HG02970 (cell line): ENCODE results near the gene DNAH6.
A peak's percentile ranks its signal among the peaks of the same experiment; 100 is the strongest.
"Not testable (repeated sequence)": the region's sequence is repeated elsewhere in the genome, so short reads cannot be mapped to it uniquely, and the experiment has no call there.

ENCODE experiments used
- ATAC-seq: cut with Tn5 transposase; IDR thresholded peaks from one replicate; pipeline ENCODE4 v1.9.1; 2021; ENCODE audit warnings: mild to moderate bottlenecking, moderate library complexity, moderate number of reproducible peaks; ENCODE audit not compliant: unreplicated experiment, low FRiP score

The DNAH6 gene

DNA sequence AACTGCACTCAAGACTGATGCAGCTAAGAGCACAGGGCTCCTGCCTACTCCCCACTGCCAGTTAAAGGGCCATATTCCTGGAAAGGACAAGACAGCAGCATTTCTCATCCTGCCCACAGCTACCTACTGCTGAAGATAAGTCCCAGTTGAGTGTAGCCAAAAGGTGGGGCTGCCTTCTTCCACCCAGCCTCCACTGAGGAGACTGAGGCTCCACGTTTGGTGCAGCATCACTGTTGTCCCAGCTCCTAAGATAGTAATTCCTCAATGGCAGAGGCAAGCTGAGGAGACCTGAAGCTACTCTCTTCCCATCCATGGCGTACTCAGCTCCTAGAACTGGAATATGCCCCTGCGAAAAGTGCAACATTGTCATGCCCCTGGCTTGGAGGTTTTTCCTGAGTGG, 214.9 kb downstream of the DNAH6 start:
- no peak for ATAC-seq

DNA sequence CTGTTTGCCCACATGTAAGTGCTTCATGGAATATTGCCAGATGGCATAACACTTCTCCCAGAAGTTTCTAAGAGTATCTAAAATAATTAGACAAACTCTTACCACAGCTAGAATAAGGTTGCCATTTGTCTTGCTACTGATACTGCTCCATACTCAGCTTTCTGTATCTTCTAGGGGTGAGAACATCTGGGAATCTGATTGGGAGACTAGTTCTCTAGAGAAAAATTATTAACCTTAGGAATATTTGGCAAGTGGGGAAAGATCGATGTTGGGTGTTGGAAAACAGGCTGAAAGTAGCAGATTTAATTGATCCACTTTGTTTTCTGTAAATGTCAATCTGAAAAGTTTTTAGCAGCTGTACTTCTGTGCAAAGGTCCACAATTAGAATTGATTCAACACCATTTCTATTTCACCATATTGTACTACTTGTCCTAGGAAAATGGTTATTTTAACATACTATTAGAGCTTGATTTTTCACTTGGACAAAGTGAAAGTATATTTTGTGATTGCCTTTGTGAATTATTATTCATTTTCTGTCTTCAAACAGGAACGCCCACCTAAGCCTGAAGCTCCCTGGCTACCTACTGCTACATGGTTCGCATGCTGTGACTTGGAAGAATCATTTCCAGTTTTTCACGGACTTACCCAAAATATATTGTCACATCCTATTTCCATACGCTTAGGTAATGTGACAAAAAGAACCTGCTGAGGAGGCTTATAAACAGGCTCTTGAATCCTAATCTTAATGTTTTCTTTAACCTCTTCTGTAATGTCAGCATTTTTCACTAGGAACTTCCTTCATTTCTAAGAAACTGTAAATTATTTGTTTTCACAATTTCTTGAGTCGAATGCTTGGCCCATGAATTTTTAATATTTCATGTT, 216.8 kb downstream of the DNAH6 start:
- no peak for ATAC-seq

DNA sequence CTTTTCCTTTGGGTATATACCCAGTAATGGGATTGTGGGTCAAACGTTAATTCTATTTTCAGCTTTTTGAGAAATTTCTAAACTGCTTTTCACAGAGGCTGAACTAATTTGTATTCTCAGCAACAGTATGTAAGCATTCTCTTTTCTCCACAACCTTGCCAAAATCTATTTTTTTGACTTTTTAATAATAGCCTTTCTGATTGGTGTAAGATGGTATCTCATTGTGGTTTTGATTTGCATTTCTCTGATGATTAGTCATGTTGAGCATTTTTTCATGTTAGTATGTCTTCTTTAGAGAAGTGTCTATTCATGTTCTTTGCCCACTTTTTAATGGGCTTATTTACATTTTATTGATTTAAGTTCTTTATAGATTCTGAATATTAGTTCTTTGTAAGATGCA, 219.1 kb downstream of the DNAH6 start:
- no peak for ATAC-seq

DNA sequence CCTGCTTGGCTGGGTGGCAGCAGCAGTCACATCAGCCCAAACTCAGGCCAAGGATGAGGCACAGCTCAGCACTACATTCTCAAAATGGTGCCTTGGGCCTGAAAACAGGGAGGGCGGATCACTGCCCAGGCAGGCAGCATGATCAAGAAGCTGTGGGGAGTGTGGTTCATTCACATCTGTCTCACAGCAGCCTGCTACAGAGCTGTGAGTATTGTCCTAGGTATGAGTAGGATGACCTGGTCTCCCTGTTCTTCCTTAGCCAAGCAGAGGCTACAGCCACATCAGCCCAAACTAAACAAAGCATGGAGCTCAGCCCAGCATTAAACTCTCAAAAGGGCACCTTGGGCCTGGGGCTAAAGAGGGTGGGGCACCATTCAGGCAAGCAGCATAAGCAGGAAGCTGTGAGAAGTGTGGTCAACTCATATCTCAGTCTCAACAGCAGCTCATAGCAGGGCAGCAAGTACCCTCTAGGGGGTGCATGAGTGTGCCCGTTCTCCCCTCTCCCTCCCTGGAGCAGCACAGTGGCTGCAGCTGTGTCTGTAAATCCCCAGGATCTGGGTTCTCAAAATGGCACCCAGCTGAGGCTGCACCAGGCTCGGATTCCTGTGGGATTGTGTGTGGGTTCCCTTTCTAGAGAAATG, 225.0 kb downstream of the DNAH6 start:
- peak; percentile 94 for ATAC-seq

DNA sequence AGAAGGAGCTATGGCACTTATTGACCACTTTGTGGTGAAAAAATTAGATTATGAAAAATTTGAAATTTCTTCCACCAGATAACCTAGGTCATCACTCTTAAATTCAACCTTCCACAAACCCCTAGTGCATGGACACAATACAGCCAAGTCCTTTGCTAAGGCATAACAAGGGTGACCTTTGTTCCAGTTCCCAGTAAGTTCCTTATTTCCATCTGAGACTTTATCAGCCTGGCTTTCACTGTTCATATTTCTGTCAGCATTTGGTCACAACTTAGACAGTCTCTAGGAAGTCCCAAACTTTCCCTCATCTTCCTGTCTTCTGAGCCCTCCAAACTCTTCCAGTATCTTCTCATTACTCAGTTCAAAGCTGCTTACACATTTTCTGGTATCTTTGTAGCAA, 232.0 kb downstream of the DNAH6 start:
- ATAC-seq, result no peak

DNA sequence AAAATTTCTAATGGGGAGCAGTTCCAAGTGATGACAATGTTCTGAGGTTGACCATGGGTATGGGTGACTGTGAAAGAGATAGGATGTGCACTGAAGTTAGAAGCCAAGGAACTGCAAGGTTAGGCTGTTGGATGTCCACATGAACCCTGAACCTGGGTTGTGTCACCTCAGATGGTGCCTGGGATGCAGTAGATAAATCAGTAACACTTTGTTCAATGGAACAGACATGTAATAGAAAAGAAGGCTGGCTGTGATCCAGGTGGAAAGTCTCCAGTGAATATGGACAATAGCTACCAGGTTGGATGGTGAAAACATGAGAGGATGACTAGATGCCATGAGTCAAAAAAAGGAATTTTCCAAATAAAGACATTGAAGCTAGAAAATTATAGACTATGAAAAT, 233.1 kb downstream of the DNAH6 start:
- no peak for ATAC-seq

DNA sequence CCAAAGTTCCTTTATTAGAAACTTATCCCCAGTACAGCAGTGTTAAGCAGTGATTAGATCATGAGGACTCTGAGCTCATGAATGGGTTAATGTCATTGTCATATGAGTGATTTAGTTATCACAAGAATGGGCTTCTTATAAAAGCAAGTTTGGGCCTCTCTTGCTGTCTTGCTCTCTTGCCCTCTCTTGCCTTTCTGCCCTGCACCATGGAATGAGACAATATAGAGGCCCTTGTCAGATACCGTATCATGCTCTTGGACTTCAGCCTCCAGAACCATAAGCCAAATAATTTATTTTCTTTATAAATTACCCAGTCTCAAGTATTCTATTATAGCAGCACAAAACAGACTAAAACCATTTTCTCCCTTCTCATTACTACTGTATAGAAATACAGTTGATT, 238.8 kb downstream of the DNAH6 start:
- no peak for ATAC-seq

DNA sequence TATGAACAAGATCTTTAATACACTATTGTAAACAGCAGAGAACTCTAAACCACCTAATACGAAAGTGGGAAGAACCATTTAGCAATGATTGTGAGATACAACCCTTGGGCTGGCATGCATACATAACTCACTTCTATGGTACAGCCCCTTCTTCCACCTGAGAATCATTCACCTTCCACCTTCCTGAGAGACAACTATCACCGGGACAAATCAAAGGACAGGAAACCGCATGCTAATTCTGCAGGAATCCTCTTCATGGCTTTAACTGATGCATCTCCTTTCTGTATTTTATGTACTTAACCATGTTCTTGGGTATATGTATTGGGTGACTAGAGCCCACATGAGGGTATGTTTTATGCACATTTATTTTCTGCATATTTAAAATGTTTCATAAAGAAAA, 241.3 kb downstream of the DNAH6 start:
- ATAC-seq, result no peak

DNA sequence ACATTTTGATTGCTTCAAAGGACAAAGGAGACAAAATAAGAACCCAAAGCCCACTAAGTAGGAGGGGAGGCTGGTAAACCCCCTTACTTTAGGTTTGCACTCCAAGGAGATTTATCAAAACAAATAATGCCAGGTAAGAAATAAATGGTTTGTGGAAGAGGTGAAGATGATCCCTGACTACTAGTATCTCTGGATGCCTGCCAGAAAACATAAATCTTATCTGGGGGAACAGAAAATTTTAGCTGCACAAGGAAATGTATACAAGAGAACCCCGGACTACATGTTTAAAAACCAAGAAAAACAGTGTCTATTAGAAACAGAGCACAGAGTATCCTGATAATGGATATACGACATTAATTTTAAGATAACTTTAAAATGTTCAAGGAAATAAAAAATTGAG, 250.5 kb downstream of the DNAH6 start:
- ATAC-seq, result no peak

DNA sequence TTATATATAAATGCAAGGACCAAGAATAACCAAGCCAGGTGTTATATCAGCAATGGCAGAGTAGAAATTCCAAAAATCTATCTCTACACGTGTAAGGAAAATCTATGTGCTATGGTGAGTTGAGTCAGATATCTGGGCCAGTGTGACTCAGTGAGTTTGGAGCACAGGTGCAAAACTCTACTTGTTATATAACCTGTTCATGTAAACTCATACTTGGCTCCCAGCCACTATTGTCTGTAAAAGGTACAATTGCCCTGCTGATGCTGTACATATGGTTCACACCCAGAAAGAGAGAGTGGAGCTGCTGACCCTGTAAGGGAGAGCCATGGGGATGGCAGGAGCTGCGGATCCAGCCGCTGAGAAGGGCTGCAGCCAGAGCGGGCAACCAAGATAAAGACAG, 252.5 kb downstream of the DNAH6 start:
- no peak for ATAC-seq

DNA sequence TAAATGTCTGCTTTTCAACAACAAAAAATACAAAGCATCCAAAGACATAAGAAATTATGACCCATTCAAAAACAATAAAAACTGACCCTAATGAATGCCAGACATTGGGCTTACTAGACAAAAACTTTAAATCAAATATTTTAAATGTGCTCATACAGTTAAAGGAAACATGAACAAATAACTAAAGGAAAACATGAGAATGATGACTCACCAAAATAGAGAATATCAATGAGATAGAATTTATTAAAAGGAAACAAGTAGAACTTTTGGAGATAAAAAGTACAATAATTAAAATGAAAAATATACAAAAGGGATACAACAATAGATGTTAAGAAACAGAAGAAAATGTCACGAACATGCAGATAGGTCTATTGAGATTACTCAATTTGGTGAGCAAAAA, 254.0 kb downstream of the DNAH6 start:
- ATAC-seq, result no peak

DNA sequence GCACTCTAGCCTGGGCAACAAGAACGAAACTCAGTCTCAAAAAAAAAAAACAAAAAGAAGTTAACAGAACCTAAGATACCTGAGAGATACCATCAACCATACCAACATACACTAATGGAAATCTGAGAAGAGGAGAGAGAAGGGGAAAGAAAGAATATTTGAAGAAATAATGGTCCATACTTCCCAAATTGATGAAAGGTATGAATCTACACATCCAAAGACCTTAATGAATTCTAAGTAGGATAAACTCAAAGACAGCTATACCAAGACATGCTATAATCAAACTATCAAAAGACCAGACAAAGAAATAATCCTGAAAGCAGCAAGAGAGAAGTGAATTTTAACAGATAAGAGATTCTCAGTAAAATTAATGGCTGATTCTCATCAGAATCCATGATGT, 255.0 kb downstream of the DNAH6 start:
- no peak for ATAC-seq

DNA sequence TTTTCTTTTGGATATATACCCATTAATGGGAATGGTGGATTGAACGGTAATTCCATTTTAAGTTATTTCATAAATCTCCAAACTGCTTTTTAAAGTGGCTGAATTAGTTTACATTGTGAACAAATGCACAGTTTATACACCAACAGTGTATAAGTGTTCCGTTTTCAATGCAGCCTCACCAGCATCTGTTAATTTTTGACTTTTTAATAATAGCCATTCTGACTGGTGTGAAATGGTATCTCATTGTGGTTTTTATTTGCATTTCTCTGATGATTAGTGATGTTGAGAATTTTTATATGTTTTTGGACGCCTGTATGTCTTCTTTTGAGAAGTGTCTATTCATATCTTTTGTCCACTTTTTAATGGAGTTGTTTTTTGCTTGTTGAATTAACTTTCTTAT, 257.3 kb downstream of the DNAH6 start:
- not testable (repeated sequence) for ATAC-seq

DNA sequence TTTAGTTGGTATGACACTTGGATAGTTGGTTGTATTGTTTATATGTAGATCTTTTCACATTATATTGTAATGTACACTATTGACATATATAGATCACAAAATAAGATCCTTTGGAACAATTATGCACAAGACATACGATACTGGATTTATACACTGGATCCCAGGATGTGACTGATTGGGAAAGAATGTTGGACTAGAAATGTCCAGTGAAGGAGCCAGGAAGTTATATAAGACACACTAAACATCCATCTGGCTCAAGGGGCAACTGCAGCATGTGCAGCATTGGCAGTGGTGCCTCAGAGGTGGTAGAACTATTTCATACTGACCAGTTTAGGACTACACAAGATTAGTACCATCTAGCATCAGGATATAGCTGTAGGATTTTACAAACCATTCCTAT, 259.7 kb downstream of the DNAH6 start:
- no peak for ATAC-seq

DNA sequence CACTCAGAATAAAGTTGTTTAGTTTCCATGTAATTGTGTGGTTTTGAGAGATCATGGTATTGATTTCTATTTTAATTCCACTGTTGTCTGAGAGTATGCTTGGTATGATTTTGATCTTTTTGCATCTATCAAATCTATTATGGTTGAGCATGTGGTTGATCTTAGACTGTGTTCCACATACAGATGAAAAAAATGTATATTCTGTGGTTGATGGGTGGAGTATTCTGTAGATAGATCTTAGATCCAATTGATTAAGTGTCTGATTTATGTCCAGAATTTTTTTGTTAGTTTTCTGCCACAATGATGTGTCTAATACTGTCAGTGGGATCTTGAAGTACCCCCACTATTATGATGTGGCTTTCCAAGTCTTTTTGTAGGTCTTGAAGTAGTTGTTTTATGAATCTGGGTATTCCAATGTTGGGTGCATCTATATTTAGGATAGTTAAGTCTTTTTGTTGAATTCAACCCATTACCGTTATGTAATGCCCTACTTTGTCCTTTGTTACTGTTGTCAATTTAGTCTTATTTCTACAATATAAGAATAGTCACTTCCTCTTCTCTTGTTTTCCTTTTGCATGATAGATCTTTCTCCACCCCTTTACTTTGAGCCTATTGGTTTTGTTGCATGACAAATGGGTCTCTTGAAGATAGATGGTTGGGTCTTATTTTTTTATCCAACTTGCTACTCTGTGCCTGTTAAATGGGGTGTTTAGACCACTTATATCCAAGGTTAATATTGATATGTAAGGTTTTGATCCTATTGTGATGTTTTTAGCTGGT, 262.8 kb downstream of the DNAH6 start:
- no peak for ATAC-seq

DNA sequence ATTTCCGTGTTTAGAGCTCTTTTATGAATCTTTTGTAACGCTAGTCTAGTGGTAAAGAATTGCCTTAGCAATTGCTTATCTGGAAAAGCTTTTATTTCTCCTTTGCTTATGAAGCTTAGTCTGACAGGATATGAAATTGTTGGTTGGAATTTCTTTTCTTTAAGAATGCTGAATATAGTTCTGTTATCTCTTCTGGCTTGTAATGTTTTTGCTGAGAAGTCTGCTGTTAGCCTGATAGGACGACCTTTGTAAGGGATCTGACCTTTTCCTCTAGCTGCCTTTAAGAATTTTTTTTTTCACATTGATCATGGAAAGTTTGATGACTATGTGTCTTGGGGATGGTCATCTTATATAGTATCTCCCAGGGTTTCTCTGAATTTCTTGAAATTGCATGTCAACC, 263.5 kb downstream of the DNAH6 start:
- no peak for ATAC-seq

DNA sequence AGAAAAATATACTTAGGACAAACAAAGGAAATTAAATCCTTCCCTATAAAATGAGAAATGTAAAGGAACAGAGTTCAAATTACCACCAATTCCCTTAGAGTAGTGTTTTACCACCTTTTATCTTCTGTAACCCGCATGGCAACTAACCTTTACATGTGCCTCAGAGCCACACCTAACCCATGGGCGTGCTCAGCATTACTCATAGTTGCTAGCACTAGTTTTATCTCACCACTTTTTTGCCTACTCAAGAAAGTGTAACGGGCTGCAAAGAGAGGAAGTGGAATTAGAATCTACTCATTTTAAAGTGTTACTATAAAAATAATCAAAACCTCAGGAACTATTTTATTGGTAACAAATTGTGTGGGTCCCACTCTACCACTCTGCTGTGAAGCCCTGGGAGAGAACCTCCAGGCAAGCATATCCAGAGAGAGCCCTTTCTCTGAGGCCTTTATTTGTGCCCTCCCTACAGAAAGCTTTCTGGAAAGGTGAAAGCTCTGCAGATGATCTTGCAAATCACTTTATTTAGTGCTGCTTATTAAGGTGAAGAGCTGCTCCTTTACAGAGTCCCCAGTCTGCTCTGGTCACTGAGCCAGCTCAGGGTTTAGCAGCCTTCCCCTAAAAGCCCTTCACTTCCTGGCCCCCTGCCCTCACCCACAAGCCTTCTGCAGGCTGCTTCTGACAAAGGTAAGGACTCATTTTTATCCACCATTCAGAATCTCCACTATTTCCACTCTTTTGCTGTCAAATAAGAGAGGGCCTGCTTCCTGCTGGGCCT, 265.8 kb downstream of the DNAH6 start:
- no peak for ATAC-seq

DNA sequence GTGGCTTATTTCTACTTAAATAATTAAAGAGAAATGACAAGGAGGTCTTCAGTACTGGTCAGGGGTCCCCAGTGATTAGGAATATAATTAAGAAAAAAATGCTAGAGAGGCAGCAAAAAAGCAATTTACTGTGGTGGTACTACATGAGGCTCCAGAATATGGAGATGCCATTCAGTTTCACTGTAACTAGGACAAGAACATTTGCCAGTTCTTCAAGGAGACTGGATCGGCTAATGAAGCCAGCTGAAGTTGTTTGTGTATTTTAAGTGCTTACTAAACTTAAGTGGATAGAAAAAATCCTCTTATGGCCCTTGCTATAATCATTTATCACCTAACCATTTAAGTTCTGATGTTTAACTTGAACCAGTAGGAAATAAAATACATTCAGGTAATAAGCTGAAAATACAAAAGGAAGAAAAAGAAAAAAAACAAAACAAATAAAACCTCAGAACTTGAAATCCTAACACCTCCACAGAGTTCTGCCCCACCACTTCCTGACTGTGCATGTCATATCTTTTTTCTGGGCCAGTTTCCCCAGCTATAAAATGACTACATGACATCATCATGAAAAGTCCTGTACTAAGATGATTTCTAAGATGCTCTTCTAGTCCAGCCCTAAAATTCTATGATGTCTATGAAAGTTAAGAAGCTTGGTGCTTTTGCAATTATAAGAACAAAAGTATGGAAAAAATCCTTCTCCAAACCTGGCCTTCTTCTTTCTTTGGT, 266.6 kb downstream of the DNAH6 start:
- ATAC-seq, result no peak

DNA sequence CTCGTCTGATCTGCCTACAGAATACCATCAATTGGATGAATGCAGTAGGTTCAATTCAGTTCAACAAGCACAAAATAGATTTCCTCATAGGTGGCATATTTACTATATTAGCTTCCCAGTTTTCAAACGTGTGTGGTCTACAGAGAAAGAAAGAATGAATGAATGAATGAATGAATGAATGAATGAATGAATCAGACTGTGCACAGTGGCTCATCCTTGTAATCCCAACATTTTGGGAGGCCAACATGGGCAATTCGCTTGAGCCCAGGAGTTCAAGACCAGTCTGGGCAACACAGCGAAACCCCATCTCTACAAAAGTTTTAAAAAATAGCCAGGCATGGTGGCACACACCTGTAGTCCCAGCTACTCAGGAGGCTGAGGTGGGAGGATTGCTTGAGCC, 269.7 kb downstream of the DNAH6 start:
- ATAC-seq, result no peak

DNA sequence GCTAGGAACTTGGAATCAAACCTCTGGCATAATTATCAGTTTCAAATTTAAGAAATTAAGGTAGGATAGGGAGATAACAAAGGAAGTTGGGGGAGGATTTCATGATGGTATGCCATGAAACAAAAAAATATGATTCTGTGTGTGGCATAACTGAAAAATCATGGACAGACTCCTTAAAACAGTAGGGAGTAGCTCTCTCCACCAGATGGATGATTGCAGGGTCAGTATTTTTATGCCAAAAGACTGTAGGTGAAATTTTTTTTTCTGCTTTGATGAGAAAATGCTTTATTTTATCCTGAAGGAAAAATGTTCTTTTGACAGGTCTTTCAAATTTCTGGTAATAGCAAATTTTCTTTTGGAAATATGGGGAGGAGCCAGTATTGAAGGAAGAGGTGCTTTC, 270.3 kb downstream of the DNAH6 start:
- ATAC-seq, result no peak
